K562 (cell line): ENCODE measurements around the gene CABLES1. TPM values are rescaled to one million over a fixed set of nuclear protein-coding genes. Genes with fewer than 3 reads are reported as not detected.

Experiments
- ATAC-seq: fragments of 200-7000 bp; cut with Tn5 transposase; 3 replicates; pipeline ENCODE4 v1.9.1; 2020; ENCODE audit warnings: moderate library complexity
- BruUV-seq: library from RNA; stranded (reverse); fragments of 400-500 nt; replicated peaks from 2 replicates; lab custom pipeline; 2021; lab: Mats Ljungman, UMichigan
- CTCF ChIA-PET: fragments of 300-600 bp; formaldehyde crosslinking; extraction: SDS; loops from one replicate; lab custom pipeline; 2021; ENCODE audit warnings: low intra/inter-chr PET ratio; lab: Yijun Ruan, JAX
- POLR2A ChIA-PET: fragments of 300-600, 350-650 bp; sonication (Branson Sonifier 250); formaldehyde crosslinking; extraction: SDS; loops from one replicate; lab custom pipeline; 2021; ENCODE audit warnings: antibody characterized with exemption, inconsistent platforms; lab: Yijun Ruan, JAX
- DNase-seq, 4 experiments: peaks; one replicate each; pipeline versions ENCODE4 v3.0.0 to v3.0.0-alpha.2; 2011 to 2018; ENCODE audit warnings: low spot score in 3 of 4, mixed read lengths in 3 of 4; ENCODE audit errors: extremely low read depth in 1 of 4
- FAIRE-seq: peaks from 2 replicates; lab custom pipeline; 2011; peaks lifted over from hg19 to GRCh38; lab: Jason Lieb, UNC
- H2AFZ ChIP-seq: 2 replicates; pipeline ENCODE4 v1.6.0; 2011; ENCODE audit warnings: low read depth, low read length, control low read depth, inconsistent platforms
- H3K27ac ChIP-seq: fragments of 200-600 bp; 3 replicates; pipeline ENCODE4 v1.8.0; 2011; ENCODE audit warnings: low read depth, mild to moderate bottlenecking, control low read depth, inconsistent platforms, low read length, moderate library complexity, mixed read lengths; ENCODE audit errors: extremely low read depth
- H3K27me3 ChIP-seq, 2 experiments: fragments of 300-600 bp in 1 of 2; 2 replicates in 1 of 2; 3 replicates in 1 of 2; pipeline versions ENCODE4 v1.6.0 to v1.8.0; 2011; ENCODE audit warnings: inconsistent platforms in 2 of 2, low read length in 2 of 2, mild to moderate bottlenecking in 1 of 2, mixed read lengths in 1 of 2, moderate library complexity in 1 of 2; ENCODE audit not compliant: control insufficient read depth in 2 of 2, insufficient read depth in 2 of 2
- H3K36me3 ChIP-seq: fragments of 300-600 bp; 3 replicates; pipeline ENCODE4 v1.8.0; 2011; ENCODE audit warnings: mild to moderate bottlenecking, low read length, inconsistent platforms; ENCODE audit not compliant: control insufficient read depth, insufficient read depth
- H3K4me1 ChIP-seq, 2 experiments: fragments of 200-600 bp in 1 of 2; replicated peaks in 1 of 2; 2 replicates in 1 of 2; 3 replicates in 1 of 2; pipeline versions ENCODE4 v1.5.1 to v1.8.0; 2011; ENCODE audit warnings: inconsistent platforms in 2 of 2, low read length in 2 of 2, mild to moderate bottlenecking in 1 of 2, mixed read lengths in 1 of 2, moderate library complexity in 1 of 2; ENCODE audit not compliant: control insufficient read depth in 2 of 2, insufficient read depth in 2 of 2
- H3K4me2 ChIP-seq: 2 replicates; pipeline ENCODE4 v1.6.1; 2011; ENCODE audit warnings: low read length, control low read depth, inconsistent platforms, mixed read lengths; ENCODE audit not compliant: insufficient read depth
- H3K4me3 ChIP-seq: fragments of 200-600 bp; sonication (generic), shearing (Covaris generic); 2 replicates; pipeline ENCODE4 v1.5.1; 2016; ENCODE audit warnings: control low read depth, inconsistent platforms
- H3K79me2 ChIP-seq: fragments of 200-600 bp; 3 replicates; pipeline ENCODE4 v1.8.0; 2011; ENCODE audit warnings: low read length, inconsistent platforms; ENCODE audit not compliant: control insufficient read depth, insufficient read depth
- H3K9ac ChIP-seq, 2 experiments: 2 replicates each; pipeline versions ENCODE4 v1.6.0 to v1.6.1; 2011; ENCODE audit warnings: low read depth in 2 of 2, low read length in 2 of 2, control low read depth in 1 of 2, inconsistent platforms in 1 of 2, mild to moderate bottlenecking in 1 of 2, mixed read lengths in 1 of 2; ENCODE audit not compliant: insufficient read depth in 1 of 2
- H3K9me1 ChIP-seq: one replicate; pipeline ENCODE4 v1.6.0; 2011; ENCODE audit warnings: inconsistent platforms, mild to moderate bottlenecking, low read length, moderate library complexity; ENCODE audit not compliant: control insufficient read depth, insufficient read depth
- H3K9me3 ChIP-seq: replicated peaks from 2 replicates; pipeline ENCODE4 v1.5.1; 2011; ENCODE audit warnings: low read depth, low read length, inconsistent platforms; ENCODE audit not compliant: control insufficient read depth, insufficient read depth
- H4K20me1 ChIP-seq: replicated peaks from 2 replicates; pipeline ENCODE4 v1.6.1; 2011; ENCODE audit warnings: low read length, inconsistent platforms, mixed read lengths; ENCODE audit not compliant: control insufficient read depth, insufficient read depth
- CUX1 ChIP-seq: fragments of 200-800 bp; sonication (Bioruptor generic); IDR thresholded peaks from 2 replicates; pipeline ENCODE4 v1.6.1; 2016; ENCODE audit warnings: missing genetic modification characterization, missing compliant biosample characterization
- E2F4 ChIP-seq: sonication (generic); formaldehyde crosslinking; IDR thresholded peaks from 2 replicates; pipeline ENCODE4 v1.8.0; 2022; ENCODE audit warnings: mild to moderate bottlenecking, low read depth, missing genetic modification reagents
- EGR1 ChIP-seq: fragments of 450-650 bp; conservative IDR thresholded peaks from 2 replicates; pipeline ENCODE4 v1.6.1; 2017; ENCODE audit warnings: mild to moderate bottlenecking
- NFIX ChIP-seq: fragments of 250-450 bp; sonication (Bioruptor Pico); IDR thresholded peaks from 2 replicates; pipeline ENCODE4 v1.4.0; 2020; ENCODE audit warnings: low read depth, mild to moderate bottlenecking, moderate library complexity
- RBM22 ChIP-seq: fragments of 200-400 bp; formaldehyde crosslinking; IDR thresholded peaks from 2 replicates; pipeline ENCODE4 v1.6.1; 2018; ENCODE audit warnings: low read length, low read depth; ENCODE audit not compliant: poor library complexity, severe bottlenecking
- SMARCE1 ChIP-seq: fragments of 450-650 bp; IDR thresholded peaks from 2 replicates; pipeline ENCODE4 v1.7.1; 2016; ENCODE audit warnings: mild to moderate bottlenecking
- TRIM28 ChIP-seq: fragments of 450-650 bp; IDR thresholded peaks from 2 replicates; pipeline ENCODE4 v1.6.1; 2017
- ZBTB7A ChIP-seq: IDR thresholded peaks from 2 replicates; pipeline ENCODE4 v1.6.1; 2011; ENCODE audit warnings: low read depth, mild to moderate bottlenecking, low read length, moderate library complexity, borderline replicate concordance; ENCODE audit not compliant: control insufficient read depth
- WGBS: fragments of 100-300 bp; shearing (Covaris generic); methylation state at CpG from one replicate; pipeline ENCODE4 v1.1.6; 2016; ENCODE audit warnings: low coverage, mixed read lengths; ENCODE audit not compliant: insufficient coverage; ENCODE audit errors: missing lambda C conversion rate; 5-methylcytosine and 5-hydroxymethylcytosine counted together
- in situ Hi-C: fragments of 300-500 bp; cut with MboI; formaldehyde crosslinking; loops from 4 replicates; pipeline ENCODE4 v1.15.0; 2018; ENCODE audit warnings: inconsistent platforms, mixed read lengths
- intact Hi-C: fragments of 100-400 bp; cut with micrococcal nuclease; formaldehyde crosslinking; loops from 2 replicates; pipeline ENCODE4 v1.14.2; 2022
- polyA plus RNA-seq, 8 experiments: library from polyadenylated mRNA; depleted of rRNA in 4 of 8; stranded (reverse) in 5 of 8; unstranded in 3 of 8; fragments of >200 nt; fragmentation: Nextera tagmentation in 2 of 8; fragmentation: Illumina TruSeq in 1 of 8; extraction: Ambion mirVana in 2 of 8; extraction: Trizol in 1 of 8; gene quantifications; 2 replicates each; pipeline versions ENCODE4 v1.2.1 to v1.2.3, GENCODE V29; 2011 to 2014; ENCODE audit warnings: inconsistent platforms in 1 of 8, missing spikeins in 1 of 8
- total RNA-seq, 7 experiments: library from RNA; depleted of rRNA in 6 of 7; stranded (reverse); fragments of >200 nt in 6 of 7; fragmentation: Illumina TruSeq in 2 of 7; extraction: Trizol in 2 of 7; gene quantifications; 2 replicates each; pipeline versions ENCODE4 v1.2.1 to v1.2.3, GENCODE V29; 2011 to 2021; ENCODE audit warnings: low replicate concordance in 1 of 7
- TF ChIP-seq, protein P1 (sequence below): fragments of 250-450 bp; sonication (Bioruptor Pico); IDR thresholded peaks from 2 replicates; pipeline ENCODE4 v1.5.0; 2021
- TF ChIP-seq, protein P2 (sequence below): fragments of 450-650 bp; formaldehyde crosslinking; IDR thresholded peaks from 2 replicates; pipeline ENCODE4 v1.4.0; 2022; ENCODE audit warnings: missing genetic modification characterization

The CABLES1 gene
- total and polyA plus RNA-seq, 9 of the 15 experiments (the other 6 are each of a cell fraction or from before 2014, with no cell fraction given) = 0.04 to 0.10 (median 0.06) TPM; not detected in 3

- POLR2A ChIA-PET = interaction anchor here (0.6 to 1.7 kb wide), 3 partner anchors 9 to 31 kb away, joined by 3 to 5 read pairs (median 3); no protein-coding TSS in a partner anchor
- TF ChIP-seq, protein P1, sequence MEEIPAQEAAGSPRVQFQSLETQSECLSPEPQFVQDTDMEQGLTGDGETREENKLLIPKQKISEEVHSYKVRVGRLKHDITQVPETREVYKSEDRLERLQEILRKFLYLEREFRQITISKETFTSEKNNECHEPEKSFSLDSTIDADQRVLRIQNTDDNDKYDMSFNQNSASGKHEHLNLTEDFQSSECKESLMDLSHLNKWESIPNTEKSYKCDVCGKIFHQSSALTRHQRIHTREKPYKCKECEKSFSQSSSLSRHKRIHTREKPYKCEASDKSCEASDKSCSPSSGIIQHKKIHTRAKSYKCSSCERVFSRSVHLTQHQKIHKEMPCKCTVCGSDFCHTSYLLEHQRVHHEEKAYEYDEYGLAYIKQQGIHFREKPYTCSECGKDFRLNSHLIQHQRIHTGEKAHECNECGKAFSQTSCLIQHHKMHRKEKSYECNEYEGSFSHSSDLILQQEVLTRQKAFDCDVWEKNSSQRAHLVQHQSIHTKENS (CRISPR knock-in tag) = no peak
- TF ChIP-seq CUX1 (no peak), RBM22 (no peak), E2F4 (CRISPR knock-in tag) (no peak), SMARCE1 (no peak), TRIM28 (no peak), ZBTB7A (no peak), EGR1 (no peak), NFIX (CRISPR knock-in tag) (no peak)
- TF ChIP-seq, protein P2, sequence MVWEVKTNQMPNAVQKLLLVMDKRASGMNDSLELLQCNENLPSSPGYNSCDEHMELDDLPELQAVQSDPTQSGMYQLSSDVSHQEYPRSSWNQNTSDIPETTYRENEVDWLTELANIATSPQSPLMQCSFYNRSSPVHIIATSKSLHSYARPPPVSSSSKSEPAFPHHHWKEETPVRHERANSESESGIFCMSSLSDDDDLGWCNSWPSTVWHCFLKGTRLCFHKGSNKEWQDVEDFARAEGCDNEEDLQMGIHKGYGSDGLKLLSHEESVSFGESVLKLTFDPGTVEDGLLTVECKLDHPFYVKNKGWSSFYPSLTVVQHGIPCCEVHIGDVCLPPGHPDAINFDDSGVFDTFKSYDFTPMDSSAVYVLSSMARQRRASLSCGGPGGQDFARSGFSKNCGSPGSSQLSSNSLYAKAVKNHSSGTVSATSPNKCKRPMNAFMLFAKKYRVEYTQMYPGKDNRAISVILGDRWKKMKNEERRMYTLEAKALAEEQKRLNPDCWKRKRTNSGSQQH = no peak
These were observed 105.3 kb downstream of the CABLES1 start for GRCh38 chr18:23240609-23240930.

More at GRCh38 chr18:23240609-23240930, 105.3 kb downstream of the CABLES1 start:
- BruUV-seq = no TSS peak
- Histone ChIP-seq H3K9ac (no peak overlapping the region), H3K4me3 (no peak overlapping the region), H3K9me1 (no peaks in the 10 kb centered on the region), H3K4me1 (peaks cover 0 to 5% of the 10 kb centered on the region in 2 experiments; a peak in 2 of 5 replicates), H4K20me1 (no peaks in the 10 kb centered on the region), H3K9me3 (no peaks in the 10 kb centered on the region), H2AFZ (no peak overlapping the region), H3K27me3 (peaks cover 59 to 71% of the 10 kb centered on the region in 2 experiments), H3K36me3 (no peaks in the 10 kb centered on the region), H3K4me2 (no peak overlapping the region), H3K27ac (no peak overlapping the region), H3K79me2 (no peaks in the 10 kb centered on the region)
- intact Hi-C loops (no loop called here), in situ Hi-C loops (no loop called here)
- CTCF ChIA-PET = no interaction called here
- FAIRE-seq = no peak
- DNase-seq = no peak
- 2% methylated on average over 4 of the region's 4 CpGs for WGBS
- no peak for ATAC-seq
